ENCODE measurements around the gene EGFL6.

EGFL6 gene

DNA sequence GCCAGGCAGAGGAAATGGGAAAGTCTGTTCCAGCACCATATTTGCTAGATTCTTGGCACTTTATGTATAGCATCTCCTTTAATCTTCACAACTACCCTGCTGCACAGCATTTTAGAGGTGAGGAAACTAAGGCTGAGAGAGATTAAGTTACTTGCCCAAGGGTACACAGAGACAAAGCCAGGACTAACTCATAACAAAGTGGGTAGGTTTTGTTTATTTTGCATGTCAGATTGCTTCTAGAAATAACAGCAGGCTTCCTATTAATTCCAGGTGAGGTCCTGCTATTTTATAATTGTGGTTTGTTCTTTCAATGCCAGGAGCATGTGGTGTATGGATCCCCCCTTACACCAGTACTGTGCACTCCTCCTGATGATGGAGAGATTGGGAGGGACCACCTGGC, 98.5 kb downstream of the EGFL6 start (continued):
- no peak for TF ChIP-seq ZBTB8A (tag by site-specific recombination; IDR thresholded peaks at IDR 0.05)
- no peak for TF ChIP-seq YY2 (tag by site-specific recombination; IDR thresholded peaks at IDR 0.05)
- peak; percentile 79 for TF ChIP-seq ZNF843 (tag by site-specific recombination; IDR thresholded peaks at IDR 0.05)
- TF ChIP-seq, protein P1, sequence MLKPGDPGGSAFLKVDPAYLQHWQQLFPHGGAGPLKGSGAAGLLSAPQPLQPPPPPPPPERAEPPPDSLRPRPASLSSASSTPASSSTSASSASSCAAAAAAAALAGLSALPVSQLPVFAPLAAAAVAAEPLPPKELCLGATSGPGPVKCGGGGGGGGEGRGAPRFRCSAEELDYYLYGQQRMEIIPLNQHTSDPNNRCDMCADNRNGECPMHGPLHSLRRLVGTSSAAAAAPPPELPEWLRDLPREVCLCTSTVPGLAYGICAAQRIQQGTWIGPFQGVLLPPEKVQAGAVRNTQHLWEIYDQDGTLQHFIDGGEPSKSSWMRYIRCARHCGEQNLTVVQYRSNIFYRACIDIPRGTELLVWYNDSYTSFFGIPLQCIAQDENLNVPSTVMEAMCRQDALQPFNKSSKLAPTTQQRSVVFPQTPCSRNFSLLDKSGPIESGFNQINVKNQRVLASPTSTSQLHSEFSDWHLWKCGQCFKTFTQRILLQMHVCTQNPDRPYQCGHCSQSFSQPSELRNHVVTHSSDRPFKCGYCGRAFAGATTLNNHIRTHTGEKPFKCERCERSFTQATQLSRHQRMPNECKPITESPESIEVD (tag by site-specific recombination; IDR thresholded peaks at IDR 0.05), result peak; percentile 54; the same call in 1 of the 2 replicates
- TF ChIP-seq, protein P2, sequence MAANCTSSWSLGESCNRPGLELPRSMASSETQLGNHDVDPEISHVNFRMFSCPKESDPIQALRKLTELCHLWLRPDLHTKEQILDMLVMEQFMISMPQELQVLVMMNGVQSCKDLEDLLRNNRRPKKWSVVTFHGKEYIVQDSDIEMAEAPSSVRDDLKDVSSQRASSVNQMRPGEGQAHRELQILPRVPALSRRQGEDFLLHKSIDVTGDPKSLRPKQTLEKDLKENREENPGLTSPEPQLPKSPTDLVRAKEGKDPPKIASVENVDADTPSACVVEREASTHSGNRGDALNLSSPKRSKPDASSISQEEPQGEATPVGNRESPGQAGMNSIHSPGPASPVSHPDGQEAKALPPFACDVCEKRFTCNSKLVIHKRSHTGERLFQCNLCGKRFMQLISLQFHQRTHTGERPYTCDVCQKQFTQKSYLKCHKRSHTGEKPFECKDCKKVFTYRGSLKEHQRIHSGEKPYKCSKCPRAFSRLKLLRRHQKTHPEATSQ (tag by site-specific recombination; IDR thresholded peaks at IDR 0.05), result no peak
- TF ChIP-seq GLIS1 (tag by site-specific recombination; IDR thresholded peaks at IDR 0.05), result peak; percentile 7; the same call in 1 of the 2 replicates
- no peak for TF ChIP-seq ZNF624 (tag by site-specific recombination; IDR thresholded peaks at IDR 0.05)
- peak; percentile 58 for TF ChIP-seq ZXDB (tag by site-specific recombination; IDR thresholded peaks at IDR 0.05)
- no peak for TF ChIP-seq ZNF76 (tag by site-specific recombination; IDR thresholded peaks at IDR 0.05; ENCODE audit: borderline replicate concordance, low read depth)
- TF ChIP-seq, protein P3, sequence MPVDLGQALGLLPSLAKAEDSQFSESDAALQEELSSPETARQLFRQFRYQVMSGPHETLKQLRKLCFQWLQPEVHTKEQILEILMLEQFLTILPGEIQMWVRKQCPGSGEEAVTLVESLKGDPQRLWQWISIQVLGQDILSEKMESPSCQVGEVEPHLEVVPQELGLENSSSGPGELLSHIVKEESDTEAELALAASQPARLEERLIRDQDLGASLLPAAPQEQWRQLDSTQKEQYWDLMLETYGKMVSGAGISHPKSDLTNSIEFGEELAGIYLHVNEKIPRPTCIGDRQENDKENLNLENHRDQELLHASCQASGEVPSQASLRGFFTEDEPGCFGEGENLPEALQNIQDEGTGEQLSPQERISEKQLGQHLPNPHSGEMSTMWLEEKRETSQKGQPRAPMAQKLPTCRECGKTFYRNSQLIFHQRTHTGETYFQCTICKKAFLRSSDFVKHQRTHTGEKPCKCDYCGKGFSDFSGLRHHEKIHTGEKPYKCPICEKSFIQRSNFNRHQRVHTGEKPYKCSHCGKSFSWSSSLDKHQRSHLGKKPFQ (tag by site-specific recombination; IDR thresholded peaks at IDR 0.05), result no peak
- TF ChIP-seq ZNF664 (tag by site-specific recombination; IDR thresholded peaks at IDR 0.05), result no peak
- no peak for TF ChIP-seq ZNF292 (tag by site-specific recombination; IDR thresholded peaks at IDR 0.05; ENCODE audit: borderline replicate concordance, low read depth)
- TF ChIP-seq, protein P4, sequence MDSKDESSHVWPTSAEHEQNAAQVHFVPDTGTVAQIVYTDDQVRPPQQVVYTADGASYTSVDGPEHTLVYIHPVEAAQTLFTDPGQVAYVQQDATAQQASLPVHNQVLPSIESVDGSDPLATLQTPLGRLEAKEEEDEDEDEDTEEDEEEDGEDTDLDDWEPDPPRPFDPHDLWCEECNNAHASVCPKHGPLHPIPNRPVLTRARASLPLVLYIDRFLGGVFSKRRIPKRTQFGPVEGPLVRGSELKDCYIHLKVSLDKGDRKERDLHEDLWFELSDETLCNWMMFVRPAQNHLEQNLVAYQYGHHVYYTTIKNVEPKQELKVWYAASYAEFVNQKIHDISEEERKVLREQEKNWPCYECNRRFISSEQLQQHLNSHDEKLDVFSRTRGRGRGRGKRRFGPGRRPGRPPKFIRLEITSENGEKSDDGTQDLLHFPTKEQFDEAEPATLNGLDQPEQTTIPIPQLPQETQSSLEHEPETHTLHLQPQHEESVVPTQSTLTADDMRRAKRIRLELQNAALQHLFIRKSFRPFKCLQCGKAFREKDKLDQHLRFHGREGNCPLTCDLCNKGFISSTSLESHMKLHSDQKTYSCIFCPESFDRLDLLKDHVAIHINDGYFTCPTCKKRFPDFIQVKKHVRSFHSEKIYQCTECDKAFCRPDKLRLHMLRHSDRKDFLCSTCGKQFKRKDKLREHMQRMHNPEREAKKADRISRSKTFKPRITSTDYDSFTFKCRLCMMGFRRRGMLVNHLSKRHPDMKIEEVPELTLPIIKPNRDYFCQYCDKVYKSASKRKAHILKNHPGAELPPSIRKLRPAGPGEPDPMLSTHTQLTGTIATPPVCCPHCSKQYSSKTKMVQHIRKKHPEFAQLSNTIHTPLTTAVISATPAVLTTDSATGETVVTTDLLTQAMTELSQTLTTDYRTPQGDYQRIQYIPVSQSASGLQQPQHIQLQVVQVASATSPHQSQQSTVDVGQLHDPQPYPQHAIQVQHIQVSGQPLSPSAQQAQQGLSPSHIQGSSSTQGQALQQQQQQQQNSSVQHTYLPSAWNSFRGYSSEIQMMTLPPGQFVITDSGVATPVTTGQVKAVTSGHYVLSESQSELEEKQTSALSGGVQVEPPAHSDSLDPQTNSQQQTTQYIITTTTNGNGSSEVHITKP (tag by site-specific recombination; IDR thresholded peaks at IDR 0.05), result peak; percentile 96
- TF ChIP-seq, protein P5, sequence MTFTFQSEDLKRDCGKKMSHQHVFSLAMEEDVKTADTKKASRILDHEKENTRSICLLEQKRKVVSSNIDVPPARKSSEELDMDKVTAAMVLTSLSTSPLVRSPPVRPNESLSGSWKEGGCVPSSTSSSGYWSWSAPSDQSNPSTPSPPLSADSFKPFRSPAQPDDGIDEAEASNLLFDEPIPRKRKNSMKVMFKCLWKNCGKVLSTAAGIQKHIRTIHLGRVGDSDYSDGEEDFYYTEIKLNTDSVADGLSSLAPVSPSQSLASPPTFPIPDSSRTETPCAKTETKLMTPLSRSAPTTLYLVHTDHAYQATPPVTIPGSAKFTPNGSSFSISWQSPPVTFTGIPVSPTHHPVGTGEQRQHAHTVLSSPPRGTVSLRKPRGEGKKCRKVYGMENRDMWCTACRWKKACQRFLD (tag by site-specific recombination; IDR thresholded peaks at IDR 0.05), result no peak
- TF ChIP-seq TRIM28 (IDR thresholded peaks at IDR 0.05; ENCODE audit: borderline replicate concordance, low read length), result no peak

DNA sequence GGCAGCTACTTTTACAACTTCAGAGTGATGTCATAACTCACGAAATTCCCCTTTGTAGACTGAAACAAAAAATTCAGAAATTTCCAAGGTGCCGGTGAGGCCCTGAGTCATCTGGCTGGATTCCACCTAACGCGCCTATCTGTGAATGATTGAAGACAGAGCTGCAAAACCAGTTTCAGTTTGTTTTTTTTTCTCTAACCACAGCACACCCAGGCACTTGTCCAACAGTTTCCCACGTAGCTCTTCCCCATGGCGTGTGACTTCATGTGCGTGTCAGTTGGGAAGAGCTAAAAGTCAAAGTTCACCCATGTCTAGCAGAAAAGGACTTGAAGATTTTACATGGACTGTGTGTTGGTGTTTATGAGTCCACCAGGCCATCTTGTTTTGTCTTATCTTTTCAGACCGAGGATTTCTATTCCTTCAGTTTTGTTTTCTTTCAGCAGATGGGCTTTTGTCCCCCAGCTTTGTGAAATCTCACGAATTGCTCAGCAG, 99.9 kb downstream of the EGFL6 start:
- Histone ChIP-seq H3K36me3 (ENCODE audit: control insufficient read depth in 2 of 2, insufficient read depth in 1 of 2, low read length in 2 of 2) (no peaks in the 10 kb centered on the region), H3K9me3 (ENCODE audit: control insufficient read depth, insufficient read depth, low read depth, low read length) (no peaks in the 10 kb centered on the region), H3K4me1 (ENCODE audit: control insufficient read depth, insufficient read depth, low read length) (peaks cover 22% of the 10 kb centered on the region), H3K27ac (ENCODE audit: extremely low read depth, low read depth, low read length) (peak overlapping the region; percentile 74), H3K4me3 (ENCODE audit: low read depth, low read length) (no peak overlapping the region)
- ChIA-PET POLR2A (interaction anchor here (0.5 to 2.0 kb wide), 12 partner anchors 10 to 360 kb away, joined by 3 to 27 read pairs (median 6); partner anchors contain the start of genes GEMIN8, OFD1, RAB9A and TCEANC), CTCF (interaction anchor here (0.6 to 1.7 kb wide), 5 partner anchors 10 to 366 kb away, joined by 3 to 9 read pairs (median 5); partner anchors contain the start of gene RAB9A)
- TF ChIP-seq ZXDB (tag by site-specific recombination; IDR thresholded peaks at IDR 0.05) (peak; percentile 91), GFI1B (tag by site-specific recombination; IDR thresholded peaks at IDR 0.05) (peak; percentile 62; the same call in 1 of the 2 replicates), ZNF433 (tag by site-specific recombination; IDR thresholded peaks at IDR 0.05; ENCODE audit: low read depth) (no peak), ZNF521 (tag by site-specific recombination; IDR thresholded peaks at IDR 0.05) (no peak), ZNF155 (tag by site-specific recombination; IDR thresholded peaks at IDR 0.05) (no peak), REPIN1 (tag by site-specific recombination; IDR thresholded peaks at IDR 0.05; ENCODE audit: low read depth) (no peak), SP7 (tag by site-specific recombination; IDR thresholded peaks at IDR 0.05) (peak; percentile 78), ZNF350 (tag by site-specific recombination; IDR thresholded peaks at IDR 0.05) (no peak)
- TF ChIP-seq, protein P6, sequence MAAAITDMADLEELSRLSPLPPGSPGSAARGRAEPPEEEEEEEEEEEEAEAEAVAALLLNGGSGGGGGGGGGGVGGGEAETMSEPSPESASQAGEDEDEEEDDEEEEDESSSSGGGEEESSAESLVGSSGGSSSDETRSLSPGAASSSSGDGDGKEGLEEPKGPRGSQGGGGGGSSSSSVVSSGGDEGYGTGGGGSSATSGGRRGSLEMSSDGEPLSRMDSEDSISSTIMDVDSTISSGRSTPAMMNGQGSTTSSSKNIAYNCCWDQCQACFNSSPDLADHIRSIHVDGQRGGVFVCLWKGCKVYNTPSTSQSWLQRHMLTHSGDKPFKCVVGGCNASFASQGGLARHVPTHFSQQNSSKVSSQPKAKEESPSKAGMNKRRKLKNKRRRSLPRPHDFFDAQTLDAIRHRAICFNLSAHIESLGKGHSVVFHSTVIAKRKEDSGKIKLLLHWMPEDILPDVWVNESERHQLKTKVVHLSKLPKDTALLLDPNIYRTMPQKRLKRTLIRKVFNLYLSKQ (tag by site-specific recombination; IDR thresholded peaks at IDR 0.05; ENCODE audit: borderline replicate concordance), result no peak
- TF ChIP-seq, protein P1 (tag by site-specific recombination; IDR thresholded peaks at IDR 0.05), result peak; percentile 99
